Lower lobe of right lung (tissue), 2 donors: Measurements from ENCODE around the gene SORCS2. TPM values are rescaled to one million over a fixed set of nuclear protein-coding genes. Genes with fewer than 3 reads are reported as not detected.
A peak's percentile ranks its signal among the peaks of the same experiment; 100 is the strongest.

Experiments
- ATAC-seq, 2 donors: fragments of 200-7000 bp; cut with Tn5 transposase; one replicate each; pipeline ENCODE4 v1.9.1; 2020 to 2022; ENCODE audit warnings: mild to moderate bottlenecking in 2 of 2, moderate library complexity in 2 of 2
- DNase-seq: peaks from one replicate; pipeline ENCODE4 v3.0.0-alpha.2; 2020
- H3K27ac ChIP-seq: fragments of 200-600 bp; one replicate; pipeline ENCODE4 v1.8.0; 2022
- H3K27me3 ChIP-seq: fragments of 200-600 bp; one replicate; pipeline ENCODE4 v1.8.0; 2022; ENCODE audit warnings: low read depth
- H3K36me3 ChIP-seq: fragments of 200-600 bp; one replicate; pipeline ENCODE4 v1.8.0; 2022; ENCODE audit warnings: mild to moderate bottlenecking
- H3K4me1 ChIP-seq: fragments of 200-600 bp; one replicate; pipeline ENCODE4 v1.8.0; 2022
- H3K4me3 ChIP-seq: fragments of 200-600 bp; one replicate; pipeline ENCODE4 v1.8.0; 2022; ENCODE audit warnings: mild to moderate bottlenecking
- H3K9me3 ChIP-seq: fragments of 200-600 bp; one replicate; pipeline ENCODE4 v1.8.0; 2022
- CTCF ChIP-seq: fragments of 200-600 bp; IDR thresholded peaks from one replicate; pipeline ENCODE4 v1.8.0; 2022; ENCODE audit warnings: antibody characterized with exemption, mild to moderate bottlenecking
- intact Hi-C: fragments of 100-400 bp; cut with DNase I; formaldehyde crosslinking; loops from one replicate; pipeline ENCODE4 v1.11.0; 2022
- total RNA-seq: library from RNA; stranded (reverse); fragmentation: NEBNext Ultra II Directional; extraction: Animal tissue kit (Norgen Biotek cat#: 25700); gene quantifications from one replicate; pipeline ENCODE4 v1.2.1, GENCODE V29; 2021
- donor health status: DM: no; HTN: yes; CAD: no; lungs with severe emphysema.

Gene SORCS2
- total RNA-seq, 1 donor from 2014 or later = 5.8 TPM

GRCh38 chr4:7394681-7395451, 202.5 kb downstream of the SORCS2 start:
- Histone ChIP-seq H3K9me3 (no peaks in the 10 kb centered on the region), H3K27me3 (no peaks in the 10 kb centered on the region), H3K27ac (no peak overlapping the region), H3K4me1 (peaks cover 11% of the 10 kb centered on the region), H3K4me3 (no peak overlapping the region), H3K36me3 (no peaks in the 10 kb centered on the region)
- intact Hi-C loops = no loop called here
- DNase-seq (peak; percentile 32), ATAC-seq (no peak)
- no peak for TF ChIP-seq CTCF

- Histone ChIP-seq H3K27me3 (no peaks in the 10 kb centered on the region), H3K9me3 (no peaks in the 10 kb centered on the region), H3K36me3 (no peaks in the 10 kb centered on the region), H3K4me3 (no peak overlapping the region), H3K27ac (no peak overlapping the region), H3K4me1 (peaks cover 11% of the 10 kb centered on the region)
- ATAC-seq = no peak
- no peak for TF ChIP-seq CTCF
- intact Hi-C loops = no loop called here
- DNase-seq = no peak
Observed at GRCh38 chr4:7395645-7396044, 203.3 kb downstream of the SORCS2 start.

- peaks cover 11% of the 10 kb centered on the region for H3K4me1 ChIP-seq
- H3K9me3 ChIP-seq = no peaks in the 10 kb centered on the region
- intact Hi-C loops = no loop called here
- TF ChIP-seq CTCF = no peak
- H3K36me3 ChIP-seq = no peaks in the 10 kb centered on the region
- H3K4me3 ChIP-seq = no peak overlapping the region
- H3K27me3 ChIP-seq = no peaks in the 10 kb centered on the region
- DNase-seq (no peak), ATAC-seq (no peak)
- no peak overlapping the region for H3K27ac ChIP-seq
Observed at GRCh38 chr4:7396186-7396910, 204.0 kb downstream of the SORCS2 start.

- Histone ChIP-seq H3K4me1 (peaks cover 11% of the 10 kb centered on the region), H3K27me3 (no peaks in the 10 kb centered on the region), H3K36me3 (no peaks in the 10 kb centered on the region), H3K27ac (no peak overlapping the region), H3K4me3 (no peak overlapping the region), H3K9me3 (no peaks in the 10 kb centered on the region)
- ATAC-seq = no peak
- peak; percentile 26 for DNase-seq
- intact Hi-C loops = no loop called here
- no peak for TF ChIP-seq CTCF
Observed at GRCh38 chr4:7397206-7398103, 205.1 kb downstream of the SORCS2 start.

GRCh38 chr4:7398104-7398423, 205.7 kb downstream of the SORCS2 start:
- Histone ChIP-seq H3K27ac (no peak overlapping the region), H3K27me3 (no peaks in the 10 kb centered on the region), H3K36me3 (no peaks in the 10 kb centered on the region), H3K9me3 (no peaks in the 10 kb centered on the region), H3K4me3 (no peak overlapping the region), H3K4me1 (peaks cover 11% of the 10 kb centered on the region)
- intact Hi-C loops = no loop called here
- no peak for TF ChIP-seq CTCF
- ATAC-seq = peak; percentile 84 to 85
- peak; percentile 89 for DNase-seq
